Prostate gland (tissue), 2 donors: ENCODE measurements around the gene EVI5.
"Not testable (repeated sequence)": the region's sequence is repeated elsewhere in the genome, so short reads cannot be mapped to it uniquely, and the experiment has no call there.

Source experiments
- CTCF ChIP-seq, 4 experiments: fragments of 200-600 bp in 2 of 4; fragments of 450-650 bp in 2 of 4; sonication (generic) in 2 of 4; IDR thresholded peaks; 1 replicate in 3 of 4; 2 replicates in 1 of 4; pipeline ENCODE4 v1.5.1; 2016 to 2019; ENCODE audit warnings: antibody characterized with exemption in 4 of 4, mild to moderate bottlenecking in 2 of 4, moderate library complexity in 2 of 4
- POLR2A ChIP-seq: fragments of 450-650 bp; IDR thresholded peaks from one replicate; pipeline ENCODE4 v1.6.1; 2016; ENCODE audit warnings: antibody characterized with exemption, mild to moderate bottlenecking
- POLR2AphosphoS5 ChIP-seq: sonication (generic); formaldehyde crosslinking; IDR thresholded peaks from one replicate; pipeline ENCODE4 v1.6.1; 2017; ENCODE audit warnings: antibody characterized with exemption

GRCh38 chr1:92723713-92724112 lies 61.2 kb downstream of the EVI5 start:
- not testable (repeated sequence) for TF ChIP-seq POLR2A; CTCF (IDR thresholded peaks at IDR 0.05); POLR2AphosphoS5
